HG03066 (cell line): Measurements from ENCODE around the gene NBPF4.
"Not testable (repeated sequence)": the region's sequence is repeated elsewhere in the genome, so short reads cannot be mapped to it uniquely, and the experiment has no call there.

Source experiments
- ATAC-seq: cut with Tn5 transposase; IDR thresholded peaks from one replicate; pipeline ENCODE4 v1.9.1; 2021; ENCODE audit warnings: low read depth; ENCODE audit not compliant: unreplicated experiment

The NBPF4 gene

DNA sequence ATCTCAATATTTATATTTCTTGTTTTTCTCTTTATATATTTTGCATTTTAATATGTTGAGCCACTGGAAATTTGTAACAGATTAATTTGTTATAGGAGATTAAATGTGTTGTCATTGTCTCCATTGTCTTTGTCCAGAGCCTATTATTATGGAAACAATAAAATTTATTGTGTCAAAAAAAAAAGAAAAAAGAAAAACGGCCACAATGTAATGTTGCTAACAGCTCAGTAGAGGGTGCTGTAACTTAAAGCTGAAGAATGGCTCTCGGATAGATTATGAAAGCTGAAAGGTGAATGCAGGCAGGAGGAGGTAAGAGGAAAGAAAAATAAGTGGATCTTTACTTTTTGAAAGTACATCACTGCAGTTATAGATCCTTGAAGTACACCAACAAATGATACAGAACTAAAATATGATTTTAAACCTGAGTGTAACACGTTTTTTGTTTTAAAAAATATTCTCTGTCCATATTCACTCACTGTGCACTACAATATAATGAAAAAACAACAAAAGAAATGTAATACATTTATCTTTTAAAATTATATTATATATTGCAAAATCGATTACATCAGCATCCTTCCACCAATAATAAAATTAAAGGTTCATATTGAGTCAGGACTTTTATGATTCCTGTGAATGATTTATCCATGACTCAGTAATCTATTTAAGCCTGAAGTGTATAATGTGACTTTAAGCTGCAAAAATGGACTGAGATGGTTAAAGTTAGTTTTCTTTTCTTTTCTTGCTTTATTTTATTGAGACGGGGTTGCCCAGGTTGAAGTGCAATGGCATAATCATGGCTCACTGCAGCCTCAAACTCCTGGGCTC lies 29.0 kb downstream of the NBPF4 start:
- ATAC-seq, result not testable (repeated sequence)

- ATAC-seq, result no peak
Observed at GRCh38 chr1:108211014-108211413, 32.9 kb downstream of the NBPF4 start.

- ATAC-seq, result no peak
Observed at GRCh38 chr1:108209456-108210108, 34.3 kb downstream of the NBPF4 start.

GRCh38 chr1:108208724-108209446 lies 35.0 kb downstream of the NBPF4 start:
- ATAC-seq, result no peak

DNA sequence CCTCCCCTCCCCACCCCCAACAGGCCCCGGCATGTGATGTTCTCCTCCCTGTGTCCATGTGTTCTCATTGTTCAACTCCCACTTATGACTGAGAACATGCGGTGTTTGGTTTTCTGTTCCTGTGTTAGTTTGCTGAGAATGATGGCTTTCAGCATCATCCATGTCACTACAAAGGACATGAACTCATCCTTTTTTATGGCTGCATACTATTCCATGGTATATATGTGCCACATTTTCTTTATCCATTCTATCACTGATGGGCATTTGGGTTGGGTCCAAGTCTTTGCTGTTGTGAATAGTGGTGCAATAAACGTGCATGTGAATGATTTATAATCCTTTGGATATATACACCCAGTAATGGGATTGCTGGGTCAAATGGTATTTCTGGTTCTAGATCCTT lies 40.3 kb downstream of the NBPF4 start:
- ATAC-seq, result not testable (repeated sequence)

DNA sequence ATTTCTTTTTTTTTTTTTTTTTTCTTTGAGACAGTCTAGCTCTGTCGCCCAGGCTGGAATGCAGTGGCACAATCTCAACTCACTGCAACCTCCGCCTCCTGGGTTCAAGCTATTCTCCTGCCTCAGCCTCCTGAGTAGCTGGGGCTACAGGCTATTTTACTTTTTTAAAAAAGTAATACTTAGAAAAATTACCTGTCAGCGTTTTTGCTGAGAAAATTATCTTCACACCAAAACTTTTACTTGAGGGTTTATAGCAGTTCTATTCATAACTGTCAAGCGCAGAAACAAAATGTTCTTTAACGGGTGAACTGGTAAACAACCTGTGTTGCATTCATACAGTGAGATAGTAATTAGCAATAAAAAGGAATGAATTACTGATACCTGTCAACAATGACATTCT lies 42.2 kb downstream of the NBPF4 start:
- ATAC-seq, result no peak

- no peak for ATAC-seq
Observed at GRCh38 chr1:108200687-108201051, 43.2 kb downstream of the NBPF4 start.

- peak; percentile 86 for ATAC-seq
Observed at GRCh38 chr1:108199781-108200686, 43.8 kb downstream of the NBPF4 start, which contains the start of gene SLC25A24. Gene SLC25A24, minus strand, starts transcription at chr1:108200343. Its CDS starts 205 bp downstream, at chr1:108200138.

GRCh38 chr1:108199201-108199691 lies 44.6 kb downstream of the NBPF4 start:
- no peak for ATAC-seq

- ATAC-seq, result no peak
Observed at GRCh38 chr1:108194051-108194450, 49.8 kb downstream of the NBPF4 start.

DNA sequence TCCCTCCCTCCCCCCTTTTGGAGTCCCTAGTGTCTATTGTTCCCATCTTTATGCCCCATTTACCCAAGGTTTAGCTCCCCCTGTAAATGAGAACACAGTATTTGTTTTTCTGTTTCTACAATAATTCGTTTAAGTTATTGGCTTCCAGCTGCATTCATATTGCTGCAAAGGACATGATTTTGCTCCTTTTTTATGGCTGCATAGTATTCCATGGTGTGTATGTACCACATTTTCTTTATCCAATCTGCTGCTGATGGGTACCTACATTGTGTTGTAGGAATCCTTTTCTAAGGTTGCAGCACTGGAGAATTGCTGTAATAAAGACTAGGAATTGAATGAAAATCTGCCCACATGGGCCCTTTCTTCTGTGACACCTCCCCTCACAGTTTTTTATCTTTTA lies 50.5 kb downstream of the NBPF4 start:
- ATAC-seq, result no peak

DNA sequence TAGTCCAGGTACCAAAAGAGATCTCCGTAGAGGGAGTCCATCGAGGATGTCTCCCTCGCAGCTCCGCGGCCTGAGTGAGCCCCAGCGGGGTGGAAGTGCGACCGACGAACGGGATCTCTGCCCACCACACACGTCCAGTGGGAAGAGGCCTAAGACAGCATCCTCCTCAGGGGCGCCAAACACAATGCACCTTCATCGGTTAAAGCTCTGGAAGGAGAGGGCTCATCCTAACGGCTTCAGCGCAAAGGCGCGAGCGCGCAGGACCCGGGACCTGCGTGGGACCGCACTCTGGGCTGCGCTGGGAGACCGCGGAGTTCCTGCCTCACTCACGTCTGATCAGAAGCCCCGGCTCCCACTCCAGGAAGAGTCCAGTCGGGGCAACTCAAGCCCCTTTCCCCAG lies 51.3 kb downstream of the NBPF4 start:
- ATAC-seq, result no peak

DNA sequence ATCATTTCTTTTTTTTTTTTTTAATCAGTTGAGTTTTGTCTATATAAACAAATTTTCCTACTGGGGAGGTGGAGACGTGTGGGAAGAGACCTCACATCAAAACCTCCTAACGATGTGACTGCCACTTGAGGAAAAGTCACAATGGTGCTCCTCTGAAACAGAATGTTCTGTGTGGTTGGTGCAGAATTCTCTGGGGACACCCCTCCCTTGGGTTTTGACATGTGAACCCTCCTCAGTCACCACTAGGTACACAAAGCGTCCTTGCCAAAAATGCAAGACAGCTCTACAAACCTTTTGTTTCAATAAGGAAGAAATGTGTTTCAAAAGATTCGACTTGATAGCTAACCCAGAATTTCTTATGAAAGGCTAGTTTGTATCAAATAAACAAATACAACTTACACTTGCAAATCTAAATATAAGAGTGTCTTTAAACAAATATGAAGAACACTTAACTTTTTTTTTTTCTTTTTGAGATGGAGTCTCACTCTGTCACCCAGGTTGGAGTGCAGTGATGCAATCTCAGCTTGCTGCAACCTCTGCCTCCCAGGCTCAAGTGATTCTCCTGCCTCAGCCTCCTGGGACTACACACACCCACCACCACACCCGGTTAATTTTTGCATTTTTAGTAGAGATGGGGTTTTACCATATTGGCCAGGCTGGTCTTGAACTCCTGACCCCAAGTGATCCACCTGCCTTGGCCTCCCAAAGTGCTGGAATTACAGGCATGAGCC lies 53.0 kb downstream of the NBPF4 start:
- no peak for ATAC-seq

- ATAC-seq, result no peak
Observed at GRCh38 chr1:108190001-108190634, 53.8 kb downstream of the NBPF4 start.

- no peak for ATAC-seq
Observed at GRCh38 chr1:108188801-108189200, 55.1 kb downstream of the NBPF4 start.

- no peak for ATAC-seq
Observed at GRCh38 chr1:108182959-108183700, 60.7 kb downstream of the NBPF4 start.

DNA sequence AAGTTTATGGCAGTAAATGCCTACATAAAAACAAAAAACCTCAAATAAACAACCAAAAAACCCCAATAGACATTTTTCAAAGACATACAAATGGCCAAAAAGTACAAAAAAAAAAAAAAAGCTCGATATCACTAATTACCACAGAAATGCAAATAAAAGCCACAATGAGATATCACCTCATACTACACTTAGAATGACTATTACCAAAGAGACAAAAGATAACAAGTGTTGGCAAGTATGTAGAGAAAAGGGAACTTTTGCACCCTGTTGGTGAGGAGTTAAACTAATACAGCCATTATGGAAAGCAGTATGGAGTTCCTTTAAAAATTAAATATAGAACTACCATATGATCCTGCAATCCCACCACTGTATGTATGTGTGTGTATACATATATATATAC lies 64.9 kb downstream of the NBPF4 start:
- no peak for ATAC-seq
